A673 (cell line): ENCODE measurements around the gene ARL11. TPM values are rescaled to one million over a fixed set of nuclear protein-coding genes. Genes with fewer than 3 reads are reported as not detected.

ENCODE experiments used
- BruUV-seq: library from RNA; stranded (reverse); fragments of 400-500 nt; replicated peaks from 2 replicates; lab custom pipeline; 2021; lab: Mats Ljungman, UMichigan
- CTCF ChIA-PET: fragments of 300-600 bp; sonication (Branson Sonifier 250); formaldehyde crosslinking; loops from one replicate; lab custom pipeline; 2022; ENCODE audit warnings: antibody characterized with exemption; lab: Charles Lee
- POLR2A ChIA-PET: fragments of 300-600 bp; sonication (Branson Sonifier 250); formaldehyde crosslinking; loops from one replicate; lab custom pipeline; 2022; ENCODE audit warnings: antibody characterized with exemption; ENCODE audit not compliant: low non-redundant PET; lab: Charles Lee
- DNase-seq: peaks from one replicate; pipeline ENCODE4 v3.0.0-alpha.2; 2015; ENCODE audit warnings: low spot score
- H3K27ac ChIP-seq: fragments of 200-600 bp; sonication (generic); 2 replicates; pipeline ENCODE4 v1.5.1; 2016; ENCODE audit warnings: mixed run types, low read depth, mild to moderate bottlenecking, mixed read lengths, antibody characterized with exemption, low read length; ENCODE audit not compliant: poor library complexity, severe bottlenecking
- H3K27me3 ChIP-seq: fragments of 200-600 bp; sonication (generic); replicated peaks from 2 replicates; pipeline ENCODE4 v1.6.1; 2017; ENCODE audit warnings: mixed run types, low read depth, mild to moderate bottlenecking, mixed read lengths, antibody characterized with exemption, low read length; ENCODE audit not compliant: insufficient read depth, poor library complexity
- H3K36me3 ChIP-seq: fragments of 200-600 bp; sonication (generic); 2 replicates; pipeline ENCODE4 v1.6.1; 2016; ENCODE audit warnings: mixed run types, mild to moderate bottlenecking, mixed read lengths, antibody characterized with exemption, low read length; ENCODE audit not compliant: insufficient read depth, poor library complexity, severe bottlenecking
- H3K4me1 ChIP-seq: fragments of 200-600 bp; sonication (generic); 2 replicates; pipeline ENCODE4 v1.6.1; 2017; ENCODE audit warnings: mixed run types, mild to moderate bottlenecking, mixed read lengths, antibody characterized with exemption, low read length; ENCODE audit not compliant: insufficient read depth, poor library complexity, severe bottlenecking
- H3K4me3 ChIP-seq: fragments of 200-600 bp; sonication (generic); 2 replicates; pipeline ENCODE4 v1.5.1; 2016; ENCODE audit warnings: low read depth, mixed run types, mild to moderate bottlenecking, mixed read lengths, low read length; ENCODE audit not compliant: poor library complexity, severe bottlenecking
- H3K9me3 ChIP-seq: fragments of 200-600 bp; sonication (generic); 2 replicates; pipeline ENCODE4 v1.6.1; 2016; ENCODE audit warnings: mixed run types, low read depth, mild to moderate bottlenecking, mixed read lengths, antibody characterized with exemption, low read length; ENCODE audit not compliant: poor library complexity, severe bottlenecking
- CTCF ChIP-seq: fragments of 300-800, 200-600 bp; sonication (generic); conservative IDR thresholded peaks from 2 replicates; pipeline ENCODE4 v1.5.1; 2017; ENCODE audit warnings: low read depth, mild to moderate bottlenecking, antibody characterized with exemption, low read length, moderate library complexity, mixed read lengths
- EZH2 ChIP-seq: fragments of 200-600 bp; sonication (generic); IDR thresholded peaks from 2 replicates; pipeline ENCODE4 v1.6.1; 2017; ENCODE audit warnings: borderline replicate concordance, low read depth, mild to moderate bottlenecking, mixed read lengths, antibody characterized with exemption, low read length; ENCODE audit not compliant: poor library complexity, severe bottlenecking
- intact Hi-C: fragments of 100-400 bp; cut with micrococcal nuclease; formaldehyde crosslinking; loops from one replicate; pipeline ENCODE4 v1.10.0; 2022; ENCODE audit not compliant: unreplicated experiment
- total RNA-seq: library from RNA; stranded (reverse); gene quantifications from 2 replicates; pipeline ENCODE4 v1.2.3, GENCODE V29; 2021

Gene ARL11
- total RNA-seq, 1 experiment from 2014 or later, result not detected

GRCh38 chr13:49629196-49629938 lies 1.1 kb downstream of the ARL11 start:
- POLR2A ChIA-PET, result no interaction called here

GRCh38 chr13:49629947-49630346 lies 1.6 kb downstream of the ARL11 start:
- no peaks in the 10 kb centered on the region for H3K36me3 ChIP-seq
- BruUV-seq, result no TSS peak
- H3K4me1 ChIP-seq, result no peaks in the 10 kb centered on the region
- no peak overlapping the region for H3K4me3 ChIP-seq
- H3K9me3 ChIP-seq, result no peaks in the 10 kb centered on the region
- ChIA-PET CTCF (no interaction called here), POLR2A (no interaction called here)
- DNase-seq, result no peak
- no peaks in the 10 kb centered on the region for H3K27me3 ChIP-seq
- TF ChIP-seq CTCF (no peak), EZH2 (no peak)
- intact Hi-C loops, result no loop called here
- no peak overlapping the region for H3K27ac ChIP-seq

More at GRCh38 chr13:49629196-49629938, 1.1 kb downstream of the ARL11 start:
- TF ChIP-seq CTCF, result no peak
- TF ChIP-seq EZH2, result no peak
- intact Hi-C loops, result no loop called here
- Histone ChIP-seq H3K9me3 (no peaks in the 10 kb centered on the region), H3K27me3 (no peaks in the 10 kb centered on the region), H3K27ac (no peak overlapping the region), H3K4me3 (no peak overlapping the region), H3K4me1 (no peaks in the 10 kb centered on the region), H3K36me3 (no peaks in the 10 kb centered on the region)
- DNase-seq, result no peak
- CTCF ChIA-PET, result no interaction called here
- BruUV-seq, result no TSS peak

DNA sequence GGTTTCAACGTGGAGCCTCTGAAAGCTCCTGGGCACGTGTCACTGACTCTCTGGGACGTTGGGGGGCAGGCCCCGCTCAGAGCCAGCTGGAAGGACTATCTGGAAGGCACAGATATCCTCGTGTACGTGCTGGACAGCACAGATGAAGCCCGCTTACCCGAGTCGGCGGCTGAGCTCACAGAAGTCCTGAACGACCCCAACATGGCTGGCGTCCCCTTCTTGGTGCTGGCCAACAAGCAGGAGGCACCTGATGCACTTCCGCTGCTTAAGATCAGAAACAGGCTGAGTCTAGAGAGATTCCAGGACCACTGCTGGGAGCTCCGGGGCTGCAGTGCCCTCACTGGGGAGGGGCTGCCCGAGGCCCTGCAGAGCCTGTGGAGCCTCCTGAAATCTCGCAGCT lies 2.3 kb downstream of the ARL11 start:
- Histone ChIP-seq H3K4me1 (no peaks in the 10 kb centered on the region), H3K36me3 (no peaks in the 10 kb centered on the region), H3K9me3 (no peaks in the 10 kb centered on the region), H3K27me3 (no peaks in the 10 kb centered on the region), H3K27ac (no peak overlapping the region), H3K4me3 (no peak overlapping the region)
- ChIA-PET CTCF (no interaction called here), POLR2A (no interaction called here)
- TF ChIP-seq CTCF (no peak), EZH2 (no peak)
- DNase-seq, result no peak
- BruUV-seq, result no TSS peak
- intact Hi-C loops, result no loop called here
